MCF 10A (cell line): Measurements from ENCODE around the gene PDZRN3. TPM values are rescaled to one million over a fixed set of nuclear protein-coding genes. Genes with fewer than 3 reads are reported as not detected.

ENCODE experiments used
- BruUV-seq: library from RNA; stranded (reverse); fragments of 400-500 nt; replicated peaks from 2 replicates; lab custom pipeline; 2021; lab: Mats Ljungman, UMichigan
- CTCF ChIA-PET: fragments of 300-600 bp; sonication (Branson Sonifier 250); formaldehyde crosslinking; extraction: SDS; loops from one replicate; lab custom pipeline; 2021; ENCODE audit warnings: antibody characterized with exemption, inconsistent platforms; lab: Yijun Ruan, JAX
- POLR2A ChIA-PET: fragments of 300-600, 350-650 bp; sonication (Branson Sonifier 250); formaldehyde crosslinking; extraction: SDS; loops from one replicate; lab custom pipeline; 2020; ENCODE audit warnings: antibody characterized with exemption, inconsistent platforms; lab: Yijun Ruan, JAX
- DNase-seq: peaks from one replicate; pipeline ENCODE4 v3.0.0-alpha.2; 2018; ENCODE audit not compliant: unreplicated experiment
- H3K27ac Mint-ChIP-seq: one replicate; pipeline ENCODE4 v1.8.0; 2022; ENCODE audit warnings: mild to moderate bottlenecking, low read depth, mixed read lengths; ENCODE audit not compliant: unreplicated experiment
- H3K27me3 Mint-ChIP-seq: one replicate; pipeline ENCODE4 v1.8.0; 2022; ENCODE audit warnings: mixed read lengths; ENCODE audit not compliant: insufficient read depth, unreplicated experiment
- H3K36me3 Mint-ChIP-seq: one replicate; pipeline ENCODE4 v1.8.0; 2022; ENCODE audit warnings: mild to moderate bottlenecking, moderate library complexity, mixed read lengths; ENCODE audit not compliant: insufficient read depth, unreplicated experiment
- H3K4me1 Mint-ChIP-seq: one replicate; pipeline ENCODE4 v1.8.0; 2022; ENCODE audit warnings: mixed read lengths; ENCODE audit not compliant: insufficient read depth, unreplicated experiment
- H3K4me3 Mint-ChIP-seq: one replicate; pipeline ENCODE4 v1.8.0; 2022; ENCODE audit warnings: mild to moderate bottlenecking, moderate library complexity, mixed read lengths; ENCODE audit not compliant: unreplicated experiment
- H3K9me3 Mint-ChIP-seq: one replicate; pipeline ENCODE4 v1.8.0; 2022; ENCODE audit warnings: mixed read lengths; ENCODE audit not compliant: unreplicated experiment
- CTCF ChIP-seq: fragments of 200-600 bp; IDR thresholded peaks from one replicate; pipeline ENCODE4 v1.8.0; 2022; ENCODE audit warnings: antibody characterized with exemption, mild to moderate bottlenecking; ENCODE audit not compliant: unreplicated experiment
- intact Hi-C: fragments of 100-400 bp; cut with micrococcal nuclease; formaldehyde crosslinking; loops from 2 replicates; pipeline ENCODE4 v1.14.1; 2022
- total RNA-seq: library from RNA; stranded (reverse); gene quantifications from 2 replicates; pipeline ENCODE4 v1.2.3, GENCODE V29; 2022

PDZRN3 gene
- total RNA-seq, 1 experiment from 2014 or later, result not detected

- no peaks in the 10 kb centered on the region for H3K36me3 Mint-ChIP-seq
- POLR2A ChIA-PET, result no interaction called here
- H3K4me3 Mint-ChIP-seq, result no peak overlapping the region
- BruUV-seq, result no TSS peak
- H3K9me3 Mint-ChIP-seq, result no peaks in the 10 kb centered on the region
- TF ChIP-seq CTCF, result no peak
- no peaks in the 10 kb centered on the region for H3K27me3 Mint-ChIP-seq
- H3K27ac Mint-ChIP-seq, result no peak overlapping the region
- no peak for DNase-seq
- H3K4me1 Mint-ChIP-seq, result no peaks in the 10 kb centered on the region
- CTCF ChIA-PET, result interaction anchor here (1.2 kb wide), 1 partner anchor 140 kb away, joined by 3 read pairs; no protein-coding TSS in a partner anchor
- intact Hi-C loops, result no loop called here
Observed at GRCh38 chr3:73584873-73585272, 39.9 kb downstream of the PDZRN3 start.

- Mint-ChIP-seq H3K36me3 (no peaks in the 10 kb centered on the region), H3K27ac (no peak overlapping the region), H3K9me3 (no peaks in the 10 kb centered on the region), H3K4me3 (no peak overlapping the region), H3K27me3 (no peaks in the 10 kb centered on the region), H3K4me1 (no peaks in the 10 kb centered on the region)
- TF ChIP-seq CTCF, result no peak
- ChIA-PET CTCF (interaction anchor here (0.7 to 1.2 kb wide), 3 partner anchors 9 to 573 kb away, joined by 3 read pairs; no protein-coding TSS in a partner anchor), POLR2A (no interaction called here)
- no TSS peak for BruUV-seq
- intact Hi-C loops, result no loop called here
- no peak for DNase-seq
Observed at GRCh38 chr3:73582535-73582934, 42.2 kb downstream of the PDZRN3 start.

- TF ChIP-seq CTCF, result no peak
- H3K9me3 Mint-ChIP-seq, result no peaks in the 10 kb centered on the region
- no peak overlapping the region for H3K27ac Mint-ChIP-seq
- no peaks in the 10 kb centered on the region for H3K36me3 Mint-ChIP-seq
- H3K4me1 Mint-ChIP-seq, result no peaks in the 10 kb centered on the region
- intact Hi-C loops, result no loop called here
- H3K4me3 Mint-ChIP-seq, result no peak overlapping the region
- DNase-seq, result no peak
- CTCF ChIA-PET, result no interaction called here
- BruUV-seq, result no TSS peak
- no peaks in the 10 kb centered on the region for H3K27me3 Mint-ChIP-seq
- POLR2A ChIA-PET, result interaction anchor here (0.6 kb wide), 1 partner anchor 478 kb away, joined by 4 read pairs; no protein-coding TSS in a partner anchor
Observed at GRCh38 chr3:73581134-73581846, 43.5 kb downstream of the PDZRN3 start.

- POLR2A ChIA-PET, result interaction anchor here (0.6 kb wide), 1 partner anchor 479 kb away, joined by 4 read pairs; no protein-coding TSS in a partner anchor
- CTCF ChIA-PET, result no interaction called here
- H3K27me3 Mint-ChIP-seq, result no peaks in the 10 kb centered on the region
- peak; percentile 76 for DNase-seq
- H3K36me3 Mint-ChIP-seq, result no peaks in the 10 kb centered on the region
- intact Hi-C loops, result no loop called here
- H3K27ac Mint-ChIP-seq, result no peak overlapping the region
- TF ChIP-seq CTCF, result no peak
- H3K4me1 Mint-ChIP-seq, result no peaks in the 10 kb centered on the region
- H3K9me3 Mint-ChIP-seq, result no peaks in the 10 kb centered on the region
- no peak overlapping the region for H3K4me3 Mint-ChIP-seq
- BruUV-seq, result no TSS peak
Observed at GRCh38 chr3:73580343-73580742, 44.4 kb downstream of the PDZRN3 start.
